ENCODE measurements around the gene CEP162.
"Not testable (repeated sequence)": the region's sequence is repeated elsewhere in the genome, so short reads cannot be mapped to it uniquely, and the experiment has no call there.

The CEP162 gene

DNA sequence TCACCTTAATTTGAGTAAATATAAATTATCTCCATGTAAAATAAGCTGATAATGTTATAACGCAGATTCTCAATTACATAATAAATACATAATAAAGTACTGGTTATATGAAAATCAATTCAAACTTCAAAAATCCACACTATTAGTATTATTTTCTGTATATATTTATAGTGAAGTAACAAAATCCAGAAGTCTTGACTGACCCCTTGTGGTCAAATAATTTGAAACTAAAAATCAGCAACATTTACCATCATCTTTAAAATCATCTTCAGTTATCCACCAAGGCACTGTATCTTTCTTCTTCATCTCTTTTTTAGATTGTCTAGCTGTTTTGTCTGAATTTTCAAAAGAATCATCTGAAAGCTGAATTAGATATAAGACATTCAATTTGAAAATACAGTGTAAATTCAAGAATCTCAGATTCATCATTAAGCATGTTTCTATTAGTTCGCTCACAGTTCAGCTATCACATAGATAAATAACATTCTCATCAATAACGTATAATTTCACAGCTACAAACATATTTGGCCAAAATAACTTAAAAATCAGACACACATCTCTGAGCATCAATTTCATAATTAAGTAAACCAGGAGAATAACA lies 6.5 kb downstream of the CEP162 start:
- Histone ChIP-seq H3K36me3 (ENCODE audit: insufficient read depth, low read length) (peaks cover 18% of the 10 kb centered on the region), H3K9me3 (ENCODE audit: low read length) (no peaks in the 10 kb centered on the region), H3K27me3 (ENCODE audit: insufficient read depth, low read length) (no peaks in the 10 kb centered on the region), H2AFZ (ENCODE audit: low read depth, low read length) (no peak overlapping the region), H3K4me3 (ENCODE audit: low read length) (no peak overlapping the region), H3K4me1 (ENCODE audit: insufficient read depth, low read length) (peaks cover 3% of the 10 kb centered on the region)

DNA sequence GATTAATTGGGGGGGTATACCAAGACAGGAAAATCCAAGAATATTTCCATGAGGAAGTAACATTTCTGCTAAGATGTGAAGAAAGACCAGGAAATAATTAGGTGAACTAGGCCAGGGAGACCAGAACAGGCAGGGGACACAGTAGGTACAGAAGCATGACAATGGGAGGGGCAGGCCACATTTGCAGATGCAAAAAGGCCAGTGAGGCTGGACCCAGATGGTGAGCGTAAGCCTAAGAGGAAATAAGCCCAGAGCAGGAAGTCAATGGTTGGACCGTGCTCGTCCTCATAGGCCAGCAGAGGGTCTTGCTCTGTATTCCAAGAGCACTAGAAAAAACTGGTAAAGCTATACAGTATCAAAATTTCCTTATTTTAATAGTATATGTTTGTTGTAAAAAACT lies 9.4 kb downstream of the CEP162 start:
- no peaks in the 10 kb centered on the region for H3K4me1 ChIP-seq (ENCODE audit: insufficient read depth, low read length)
- H3K4me3 ChIP-seq (ENCODE audit: low read length) = no peak overlapping the region
- H3K9me3 ChIP-seq (ENCODE audit: low read length) = no peaks in the 10 kb centered on the region
- peaks cover 31% of the 10 kb centered on the region for H3K36me3 ChIP-seq (ENCODE audit: insufficient read depth, low read length)
- H2AFZ ChIP-seq (ENCODE audit: low read depth, low read length) = no peak overlapping the region
- no peaks in the 10 kb centered on the region for H3K27me3 ChIP-seq (ENCODE audit: insufficient read depth, low read length)

DNA sequence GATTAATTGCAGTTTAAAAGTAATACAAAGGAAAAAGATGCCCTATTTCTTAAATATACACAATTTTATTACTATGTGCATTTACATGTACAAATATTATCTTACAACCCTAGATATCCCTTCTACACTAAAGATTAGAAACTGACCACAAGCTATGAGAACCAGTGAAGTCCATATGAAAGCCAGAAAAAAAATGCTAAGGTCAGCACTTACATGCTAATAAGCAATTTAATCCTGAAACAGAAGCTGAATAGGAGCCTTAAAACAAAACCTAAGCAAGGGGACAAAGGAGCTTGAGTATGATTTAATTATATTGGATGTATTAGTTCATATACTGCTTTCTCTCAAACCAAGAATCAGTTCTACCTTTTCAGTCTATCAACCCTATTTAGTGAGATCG lies 14.2 kb downstream of the CEP162 start:
- H3K4me3 ChIP-seq (ENCODE audit: low read length) = no peak overlapping the region
- no peak overlapping the region for H2AFZ ChIP-seq (ENCODE audit: low read depth, low read length)
- no peaks in the 10 kb centered on the region for H3K4me1 ChIP-seq (ENCODE audit: insufficient read depth, low read length)
- no peaks in the 10 kb centered on the region for H3K9me3 ChIP-seq (ENCODE audit: low read length)
- peaks cover 42% of the 10 kb centered on the region for H3K36me3 ChIP-seq (ENCODE audit: insufficient read depth, low read length)
- no peaks in the 10 kb centered on the region for H3K27me3 ChIP-seq (ENCODE audit: insufficient read depth, low read length)

DNA sequence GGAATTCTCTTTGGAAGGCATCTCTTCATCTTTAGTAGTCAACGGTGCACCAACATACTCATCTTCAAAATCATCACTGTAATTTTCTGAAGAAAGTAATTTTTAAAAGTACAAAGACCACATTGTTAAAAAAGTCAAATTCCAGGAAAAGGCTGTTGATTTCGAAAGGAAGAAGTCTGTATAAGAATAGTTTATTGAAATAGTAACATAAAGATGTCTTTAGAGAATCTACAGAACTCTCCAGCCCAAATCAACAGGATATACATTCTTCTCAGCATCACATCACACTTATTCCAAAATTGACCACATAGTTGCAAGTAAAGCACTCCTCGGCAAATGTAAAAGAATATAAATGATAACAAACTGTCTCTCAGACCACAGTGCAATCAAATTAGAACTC lies 23.4 kb downstream of the CEP162 start:
- no peaks in the 10 kb centered on the region for H3K9me3 ChIP-seq (ENCODE audit: low read length)
- peaks cover 28% of the 10 kb centered on the region for H3K36me3 ChIP-seq (ENCODE audit: insufficient read depth, low read length)
- H3K4me3 ChIP-seq (ENCODE audit: low read length) = no peak overlapping the region
- H2AFZ ChIP-seq (ENCODE audit: low read depth, low read length) = no peak overlapping the region
- H3K4me1 ChIP-seq (ENCODE audit: insufficient read depth, low read length) = no peaks in the 10 kb centered on the region
- H3K27me3 ChIP-seq (ENCODE audit: insufficient read depth, low read length) = no peaks in the 10 kb centered on the region

DNA sequence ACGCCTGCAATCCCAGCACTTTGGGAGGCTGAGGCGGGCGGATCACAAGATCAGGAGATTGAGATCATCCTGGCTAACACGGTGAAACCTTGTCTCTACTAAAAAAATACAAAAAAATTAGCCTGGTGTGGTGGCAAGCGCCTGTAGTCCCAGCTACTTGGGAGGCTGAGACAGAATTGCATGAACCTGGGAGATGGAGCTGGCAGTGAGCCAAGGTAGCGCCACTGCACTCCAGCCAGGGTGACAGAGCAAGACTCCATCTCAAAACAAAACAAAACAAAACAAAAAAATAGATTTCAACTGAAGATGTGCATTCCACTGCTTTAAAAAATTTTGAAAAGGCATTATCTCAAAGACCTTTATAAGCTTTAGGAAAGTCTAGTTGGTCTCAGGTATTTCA lies 27.5 kb downstream of the CEP162 start:
- H3K4me1 ChIP-seq (ENCODE audit: insufficient read depth, low read length); H2AFZ ChIP-seq (ENCODE audit: low read depth, low read length); H3K9me3 ChIP-seq (ENCODE audit: low read length); H3K27me3 ChIP-seq (ENCODE audit: insufficient read depth, low read length); H3K4me3 ChIP-seq (ENCODE audit: low read length): not testable (repeated sequence)
- peaks cover 40% of the 10 kb centered on the region for H3K36me3 ChIP-seq (ENCODE audit: insufficient read depth, low read length)

DNA sequence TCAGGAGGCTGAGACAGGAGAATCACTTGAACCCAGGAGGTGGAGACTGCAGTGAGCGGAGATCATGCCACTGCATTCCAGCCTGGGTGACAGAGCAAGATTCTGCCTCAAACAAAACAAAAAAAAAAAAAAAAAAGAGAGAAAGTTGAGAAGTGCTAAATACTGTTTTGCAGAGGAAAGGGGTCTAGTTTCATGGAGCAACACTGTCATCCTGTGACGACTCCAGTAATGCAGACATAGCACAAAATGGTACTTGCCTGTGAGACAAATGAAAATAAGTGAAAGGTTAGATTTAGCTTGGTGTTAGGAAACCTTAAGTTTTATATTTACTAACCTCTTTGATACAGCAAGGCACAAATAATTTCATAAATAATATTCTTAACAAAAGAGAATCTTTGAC lies 29.7 kb downstream of the CEP162 start:
- no peaks in the 10 kb centered on the region for H3K27me3 ChIP-seq (ENCODE audit: insufficient read depth, low read length)
- no peaks in the 10 kb centered on the region for H3K9me3 ChIP-seq (ENCODE audit: low read length)
- no peak overlapping the region for H3K4me3 ChIP-seq (ENCODE audit: low read length)
- H3K4me1 ChIP-seq (ENCODE audit: insufficient read depth, low read length) = no peaks in the 10 kb centered on the region
- peaks cover 49% of the 10 kb centered on the region for H3K36me3 ChIP-seq (ENCODE audit: insufficient read depth, low read length)
- H2AFZ ChIP-seq (ENCODE audit: low read depth, low read length) = no peak overlapping the region

DNA sequence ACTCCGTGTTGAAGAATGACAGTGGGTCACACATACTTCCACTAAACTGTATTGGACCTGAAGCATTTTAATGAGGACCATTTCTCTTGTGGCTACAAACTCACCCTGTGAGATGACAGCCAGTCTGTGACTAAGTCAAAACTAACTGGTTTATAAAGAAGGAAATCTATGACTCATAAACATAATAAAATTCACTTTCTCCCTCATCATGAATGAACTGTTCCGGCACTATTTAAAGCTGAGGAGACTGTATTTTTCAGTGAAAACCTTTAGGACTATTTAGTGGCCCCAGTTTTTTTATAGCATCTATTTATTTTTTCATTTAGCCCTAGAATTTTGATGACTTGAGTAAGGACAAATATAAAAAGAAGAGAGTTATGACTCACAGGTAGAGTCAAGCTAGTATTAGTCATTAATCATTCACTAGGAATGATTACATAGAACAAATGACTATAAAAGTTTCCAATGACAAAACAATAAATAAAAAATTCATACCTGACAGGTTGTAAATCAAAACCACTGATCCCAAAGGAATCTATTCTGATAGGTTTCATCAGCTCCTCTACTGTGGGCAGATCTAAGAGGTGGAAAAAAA lies 34.2 kb downstream of the CEP162 start:
- H3K36me3 ChIP-seq (ENCODE audit: insufficient read depth, low read length) = peaks cover 57% of the 10 kb centered on the region
- no peak overlapping the region for H2AFZ ChIP-seq (ENCODE audit: low read depth, low read length)
- H3K27me3 ChIP-seq (ENCODE audit: insufficient read depth, low read length) = no peaks in the 10 kb centered on the region
- no peaks in the 10 kb centered on the region for H3K9me3 ChIP-seq (ENCODE audit: low read length)
- H3K4me3 ChIP-seq (ENCODE audit: low read length) = no peak overlapping the region
- H3K4me1 ChIP-seq (ENCODE audit: insufficient read depth, low read length) = no peaks in the 10 kb centered on the region

DNA sequence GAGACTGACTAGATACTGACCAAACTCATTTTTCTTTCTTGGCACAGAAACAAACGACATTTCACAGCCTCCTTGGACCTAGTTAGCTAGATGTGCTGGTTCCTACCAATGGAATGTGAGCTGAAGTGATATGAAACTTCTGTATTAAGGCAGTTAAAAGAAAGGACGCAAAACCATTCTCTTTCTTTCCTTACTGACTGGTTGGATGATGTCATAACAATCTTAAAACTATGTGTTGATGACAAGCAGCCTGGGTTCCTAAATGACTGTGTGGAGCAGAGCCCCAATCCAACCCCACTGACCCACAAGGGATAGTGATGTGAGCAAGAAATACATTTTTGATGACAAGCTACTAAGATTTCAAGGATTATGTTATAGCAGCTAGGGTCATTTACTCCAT lies 35.6 kb downstream of the CEP162 start:
- Histone ChIP-seq H3K4me1 (ENCODE audit: insufficient read depth, low read length) (no peaks in the 10 kb centered on the region), H3K4me3 (ENCODE audit: low read length) (no peak overlapping the region), H3K36me3 (ENCODE audit: insufficient read depth, low read length) (peaks cover 56% of the 10 kb centered on the region), H2AFZ (ENCODE audit: low read depth, low read length) (no peak overlapping the region), H3K27me3 (ENCODE audit: insufficient read depth, low read length) (no peaks in the 10 kb centered on the region), H3K9me3 (ENCODE audit: low read length) (no peaks in the 10 kb centered on the region)

DNA sequence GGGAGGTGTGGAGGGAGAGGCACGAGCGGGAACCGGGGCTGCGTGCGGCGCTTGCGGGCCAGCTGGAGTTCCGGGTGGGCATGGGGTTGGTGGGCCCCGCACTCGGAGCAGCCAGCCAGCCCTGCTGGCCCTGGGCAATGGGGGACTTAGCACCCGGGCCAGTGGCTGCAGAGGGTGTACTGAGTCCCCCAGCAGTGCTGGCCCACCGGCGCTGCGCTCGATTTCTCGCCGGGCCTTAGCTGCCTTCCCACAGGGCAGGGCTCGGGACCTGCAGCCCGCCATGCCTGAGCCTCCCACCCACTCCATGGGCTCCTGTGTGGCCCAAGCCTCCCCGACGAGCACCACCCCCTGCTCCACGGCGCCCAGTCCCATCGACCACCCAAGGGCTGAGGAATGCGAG lies 38.1 kb downstream of the CEP162 start:
- H3K4me3 ChIP-seq (ENCODE audit: low read length); H2AFZ ChIP-seq (ENCODE audit: low read depth, low read length); H3K27me3 ChIP-seq (ENCODE audit: insufficient read depth, low read length); H3K4me1 ChIP-seq (ENCODE audit: insufficient read depth, low read length); H3K9me3 ChIP-seq (ENCODE audit: low read length): not testable (repeated sequence)
- peaks cover 53% of the 10 kb centered on the region for H3K36me3 ChIP-seq (ENCODE audit: insufficient read depth, low read length)

DNA sequence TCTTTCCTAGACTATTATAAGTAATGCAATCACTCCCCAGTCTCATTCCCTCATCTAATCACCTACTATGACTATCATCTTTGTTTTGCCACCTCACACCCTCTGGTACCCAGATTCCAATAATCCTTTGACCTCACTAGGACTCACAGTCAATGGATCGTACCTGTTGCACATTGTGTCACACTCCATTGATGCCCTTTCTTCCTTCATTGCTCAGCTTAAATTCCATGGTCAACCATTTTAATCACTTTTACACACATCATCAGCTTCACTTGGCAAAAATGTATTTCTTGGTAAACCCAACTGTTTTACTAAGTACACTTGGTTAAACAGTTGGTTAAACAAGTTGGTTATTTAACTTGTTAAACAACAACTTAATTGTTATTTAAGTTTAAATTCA lies 44.0 kb downstream of the CEP162 start:
- H3K9me3 ChIP-seq (ENCODE audit: low read length) = no peaks in the 10 kb centered on the region
- no peaks in the 10 kb centered on the region for H3K27me3 ChIP-seq (ENCODE audit: insufficient read depth, low read length)
- H3K4me1 ChIP-seq (ENCODE audit: insufficient read depth, low read length) = no peaks in the 10 kb centered on the region
- no peak overlapping the region for H3K4me3 ChIP-seq (ENCODE audit: low read length)
- H2AFZ ChIP-seq (ENCODE audit: low read depth, low read length) = no peak overlapping the region
- H3K36me3 ChIP-seq (ENCODE audit: insufficient read depth, low read length) = peaks cover 31% of the 10 kb centered on the region

DNA sequence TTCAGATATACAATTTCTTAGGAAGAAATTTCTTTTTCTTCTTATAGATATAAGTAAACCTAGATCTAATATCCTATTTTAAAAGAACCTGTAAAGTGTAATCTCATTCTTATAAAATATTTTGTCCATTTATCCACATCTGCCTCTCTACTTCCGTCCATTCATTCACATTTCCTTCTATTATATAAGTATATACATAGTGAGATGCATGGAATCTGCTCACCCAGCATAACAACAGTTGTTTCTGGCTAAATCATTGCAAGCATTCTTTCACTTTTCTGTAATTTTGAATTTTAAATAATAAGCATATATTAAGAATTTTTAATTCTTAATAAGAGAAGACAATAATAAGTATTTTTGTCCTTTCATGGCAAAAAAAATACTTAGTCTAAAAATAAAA lies 45.4 kb downstream of the CEP162 start:
- H2AFZ ChIP-seq (ENCODE audit: low read depth, low read length) = no peak overlapping the region
- H3K27me3 ChIP-seq (ENCODE audit: insufficient read depth, low read length) = no peaks in the 10 kb centered on the region
- peaks cover 26% of the 10 kb centered on the region for H3K36me3 ChIP-seq (ENCODE audit: insufficient read depth, low read length)
- no peak overlapping the region for H3K4me3 ChIP-seq (ENCODE audit: low read length)
- no peaks in the 10 kb centered on the region for H3K9me3 ChIP-seq (ENCODE audit: low read length)
- H3K4me1 ChIP-seq (ENCODE audit: insufficient read depth, low read length) = no peaks in the 10 kb centered on the region

DNA sequence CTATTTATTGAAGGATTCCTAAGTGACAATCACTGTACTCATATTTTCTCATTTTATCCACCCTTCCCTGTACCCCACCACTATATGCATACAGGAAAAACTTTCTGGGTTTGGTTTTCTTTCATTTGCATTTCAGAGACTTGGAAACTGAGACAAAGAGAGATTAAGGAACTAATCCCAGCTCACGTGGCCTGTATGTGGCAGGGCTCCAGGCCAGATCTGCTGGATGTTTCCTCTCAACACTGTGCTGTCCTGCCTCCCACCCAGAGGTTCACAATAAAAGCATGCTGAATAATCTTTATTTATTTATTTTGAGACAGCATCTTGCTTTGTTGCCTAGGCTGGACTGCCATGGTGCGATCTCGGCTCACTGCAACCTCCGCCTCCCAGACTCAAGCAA lies 50.2 kb downstream of the CEP162 start:
- Histone ChIP-seq H3K4me1 (ENCODE audit: insufficient read depth, low read length) (no peaks in the 10 kb centered on the region), H2AFZ (ENCODE audit: low read depth, low read length) (no peak overlapping the region), H3K27me3 (ENCODE audit: insufficient read depth, low read length) (no peaks in the 10 kb centered on the region), H3K36me3 (ENCODE audit: insufficient read depth, low read length) (peaks cover 18% of the 10 kb centered on the region), H3K4me3 (ENCODE audit: low read length) (no peak overlapping the region), H3K9me3 (ENCODE audit: low read length) (no peaks in the 10 kb centered on the region)

DNA sequence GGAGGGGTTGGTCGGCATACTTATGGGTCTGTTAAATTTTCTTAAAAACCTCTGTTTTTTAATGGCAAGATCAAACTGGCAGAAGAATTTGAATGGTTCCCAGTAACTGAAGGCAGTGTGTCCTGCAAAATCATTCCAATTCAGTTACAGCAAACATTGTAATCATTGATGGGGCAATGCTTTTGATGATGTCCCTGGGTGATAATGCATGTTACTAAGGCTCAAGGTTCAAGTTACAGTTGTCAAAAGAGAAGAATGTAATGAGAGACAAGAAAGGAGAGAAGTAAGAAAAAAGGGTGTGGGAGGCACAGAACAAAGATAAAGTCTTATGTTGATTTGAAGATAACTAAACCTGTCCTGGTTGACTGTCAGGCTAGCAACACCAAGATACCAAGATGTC lies 54.9 kb downstream of the CEP162 start:
- Histone ChIP-seq H3K27me3 (ENCODE audit: insufficient read depth, low read length) (no peaks in the 10 kb centered on the region), H3K36me3 (ENCODE audit: insufficient read depth, low read length) (peaks cover 41% of the 10 kb centered on the region), H2AFZ (ENCODE audit: low read depth, low read length) (no peak overlapping the region), H3K9me3 (ENCODE audit: low read length) (no peaks in the 10 kb centered on the region), H3K4me3 (ENCODE audit: low read length) (no peak overlapping the region), H3K4me1 (ENCODE audit: insufficient read depth, low read length) (no peaks in the 10 kb centered on the region)

DNA sequence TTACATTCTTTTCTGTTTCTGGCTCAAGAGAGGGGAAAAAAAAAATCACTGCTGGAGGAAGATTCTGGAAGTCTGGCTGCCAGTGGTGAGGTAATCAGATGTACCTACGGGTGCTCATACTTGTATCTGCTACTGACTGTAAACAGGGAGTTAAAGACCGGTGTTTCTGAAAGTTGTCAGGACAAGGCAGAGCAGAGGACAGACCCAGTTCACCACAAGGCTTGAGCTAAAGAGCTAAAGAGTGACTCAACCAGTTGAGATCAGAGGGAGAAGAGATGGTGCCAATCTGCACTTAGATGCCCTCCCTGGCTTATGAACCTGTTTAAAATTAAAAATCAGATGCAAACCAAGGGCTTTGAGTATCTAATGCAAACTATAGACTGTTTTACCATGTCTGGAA lies 55.4 kb downstream of the CEP162 start:
- no peak overlapping the region for H3K4me3 ChIP-seq (ENCODE audit: low read length)
- H3K4me1 ChIP-seq (ENCODE audit: insufficient read depth, low read length) = no peaks in the 10 kb centered on the region
- no peaks in the 10 kb centered on the region for H3K9me3 ChIP-seq (ENCODE audit: low read length)
- H2AFZ ChIP-seq (ENCODE audit: low read depth, low read length) = no peak overlapping the region
- no peaks in the 10 kb centered on the region for H3K27me3 ChIP-seq (ENCODE audit: insufficient read depth, low read length)
- H3K36me3 ChIP-seq (ENCODE audit: insufficient read depth, low read length) = peaks cover 46% of the 10 kb centered on the region

All from neuron (in vitro differentiated cells).